ENCODE data around the gene AGAP1.
"Not testable (repeated sequence)": the region's sequence is repeated elsewhere in the genome, so short reads cannot be mapped to it uniquely, and the experiment has no call there.

Gene AGAP1

DNA sequence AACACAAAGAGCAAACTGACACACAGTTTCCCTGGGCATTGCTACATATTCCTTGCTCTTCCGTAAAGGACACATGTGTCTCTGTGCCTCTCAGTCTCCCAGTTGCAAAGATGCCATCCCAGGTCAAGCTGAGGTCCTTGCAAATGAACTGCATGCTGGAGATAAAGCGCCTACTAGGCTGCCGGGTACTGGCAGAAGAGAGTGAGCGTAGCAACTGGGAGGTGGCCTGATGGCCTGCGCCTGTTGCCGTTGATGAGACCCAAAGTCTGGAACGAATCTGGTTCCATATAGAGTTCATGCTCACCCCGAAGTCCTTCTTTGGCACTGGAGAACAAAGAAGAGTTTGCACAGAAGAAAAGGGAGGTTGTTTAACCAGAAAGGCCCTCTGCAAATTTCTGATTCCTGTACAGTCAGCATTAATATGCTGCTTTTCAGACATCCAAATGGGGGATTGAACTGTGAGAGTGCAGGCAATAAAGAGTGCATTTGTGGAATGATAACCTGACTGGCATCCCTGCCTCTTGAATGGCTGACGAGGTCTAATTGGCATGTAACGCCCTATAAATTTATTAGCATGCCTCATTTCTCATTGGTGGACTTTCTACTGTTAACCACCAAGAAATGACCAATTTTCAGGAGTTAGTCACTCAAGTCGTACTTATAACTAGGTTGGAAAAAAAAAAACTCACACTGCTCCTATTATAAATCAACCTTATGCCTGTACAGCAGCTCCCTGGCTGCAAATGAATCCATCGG is 595.6 kb downstream of the AGAP1 start:
- no peak overlapping the region for H3K4me3 ChIP-seq (ENCODE audit: low read depth, low read length)
- TF ChIP-seq, protein P1, sequence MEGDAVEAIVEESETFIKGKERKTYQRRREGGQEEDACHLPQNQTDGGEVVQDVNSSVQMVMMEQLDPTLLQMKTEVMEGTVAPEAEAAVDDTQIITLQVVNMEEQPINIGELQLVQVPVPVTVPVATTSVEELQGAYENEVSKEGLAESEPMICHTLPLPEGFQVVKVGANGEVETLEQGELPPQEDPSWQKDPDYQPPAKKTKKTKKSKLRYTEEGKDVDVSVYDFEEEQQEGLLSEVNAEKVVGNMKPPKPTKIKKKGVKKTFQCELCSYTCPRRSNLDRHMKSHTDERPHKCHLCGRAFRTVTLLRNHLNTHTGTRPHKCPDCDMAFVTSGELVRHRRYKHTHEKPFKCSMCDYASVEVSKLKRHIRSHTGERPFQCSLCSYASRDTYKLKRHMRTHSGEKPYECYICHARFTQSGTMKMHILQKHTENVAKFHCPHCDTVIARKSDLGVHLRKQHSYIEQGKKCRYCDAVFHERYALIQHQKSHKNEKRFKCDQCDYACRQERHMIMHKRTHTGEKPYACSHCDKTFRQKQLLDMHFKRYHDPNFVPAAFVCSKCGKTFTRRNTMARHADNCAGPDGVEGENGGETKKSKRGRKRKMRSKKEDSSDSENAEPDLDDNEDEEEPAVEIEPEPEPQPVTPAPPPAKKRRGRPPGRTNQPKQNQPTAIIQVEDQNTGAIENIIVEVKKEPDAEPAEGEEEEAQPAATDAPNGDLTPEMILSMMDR (conservative IDR thresholded peaks at IDR 0.05; ENCODE audit: low read depth, low read length): no peak
- no peak for DNase-seq (ENCODE audit: low read depth)

DNA sequence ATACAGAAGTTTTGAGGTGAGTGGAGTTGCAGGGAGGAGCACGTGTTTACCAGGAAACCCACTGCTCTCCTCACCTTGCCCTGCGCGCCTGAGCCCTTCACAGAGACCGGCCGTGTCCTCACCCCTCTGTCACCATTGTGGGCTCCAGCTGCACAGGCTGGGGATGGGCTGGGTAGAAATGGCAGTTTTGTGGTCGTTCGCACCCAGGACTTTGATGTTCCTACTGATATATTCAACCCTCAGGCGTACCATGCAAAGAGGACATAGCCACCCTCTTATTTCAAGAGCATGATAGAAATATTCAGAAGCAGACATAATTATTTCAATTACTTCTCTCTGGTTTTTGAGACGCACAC is 596.2 kb downstream of the AGAP1 start:
- TF ChIP-seq, protein P1 (conservative IDR thresholded peaks at IDR 0.05; ENCODE audit: low read depth, low read length): no peak
- DNase-seq (ENCODE audit: low read depth): no peak
- H3K4me3 ChIP-seq (ENCODE audit: low read depth, low read length): no peak overlapping the region

DNA sequence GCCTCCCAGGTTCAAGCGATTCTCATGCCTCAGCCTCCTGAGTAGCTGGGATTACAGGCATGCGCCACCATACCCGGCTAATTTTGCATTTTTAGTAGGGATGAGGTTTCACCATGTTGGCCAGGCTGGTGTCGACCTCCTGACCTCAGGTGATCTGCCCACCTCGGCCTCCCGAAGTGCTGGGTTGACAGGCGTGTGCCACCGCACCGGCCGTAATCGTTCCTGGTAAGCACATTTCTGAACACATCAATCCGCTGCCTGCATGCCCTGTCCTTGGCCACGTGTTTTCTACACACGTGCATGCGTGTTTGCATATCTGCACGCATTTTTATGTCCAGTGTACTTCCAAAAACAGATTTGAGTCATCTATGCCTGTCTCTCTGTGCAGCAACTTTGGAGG is 597.0 kb downstream of the AGAP1 start:
- DNase-seq (ENCODE audit: low read depth); H3K4me3 ChIP-seq (ENCODE audit: low read depth, low read length): not testable (repeated sequence)

DNA sequence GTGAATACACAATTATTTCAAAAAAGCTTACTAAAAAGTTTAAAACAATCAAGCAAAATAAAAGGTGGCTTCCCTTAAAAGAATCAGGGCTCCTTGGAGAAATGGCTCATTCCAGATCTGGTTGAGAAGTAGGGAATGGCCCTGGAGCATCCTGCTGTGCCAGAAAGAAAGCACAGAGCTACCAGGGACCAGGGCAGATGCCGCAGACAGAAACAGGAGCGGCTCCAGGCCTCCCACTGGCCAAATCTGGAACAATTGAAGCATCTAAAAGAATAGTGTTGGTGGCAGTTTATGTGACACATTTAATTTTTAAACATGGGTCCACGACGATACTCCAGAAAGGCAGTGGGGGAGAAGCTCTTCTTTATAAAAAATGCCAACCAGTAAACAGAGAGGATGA is 598.9 kb downstream of the AGAP1 start:
- H3K4me3 ChIP-seq (ENCODE audit: low read depth, low read length): no peak overlapping the region
- TF ChIP-seq, protein P1 (conservative IDR thresholded peaks at IDR 0.05; ENCODE audit: low read depth, low read length): no peak
- no peak for DNase-seq (ENCODE audit: low read depth)

DNA sequence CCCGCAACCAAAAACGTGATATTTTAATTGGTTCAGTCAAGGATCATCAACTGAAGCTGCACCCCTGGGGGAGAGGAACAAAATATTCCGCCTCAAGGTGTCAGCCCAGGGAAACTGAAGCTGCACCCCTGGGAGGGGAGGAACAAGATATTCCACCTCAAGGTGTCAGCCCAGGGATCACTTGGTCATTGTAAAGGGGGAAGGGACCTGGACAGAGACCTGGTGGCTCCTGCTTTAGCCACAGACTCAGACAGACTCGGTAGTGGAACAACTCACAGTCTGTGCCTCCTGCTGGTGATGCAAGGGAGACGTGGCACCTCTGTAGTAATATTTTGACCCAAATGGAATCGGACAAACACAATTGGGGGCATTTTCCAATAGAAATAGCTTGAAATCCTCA is 599.3 kb downstream of the AGAP1 start:
- DNase-seq (ENCODE audit: low read depth): no peak
- TF ChIP-seq, protein P1 (conservative IDR thresholded peaks at IDR 0.05; ENCODE audit: low read depth, low read length): peak; percentile 15

DNA sequence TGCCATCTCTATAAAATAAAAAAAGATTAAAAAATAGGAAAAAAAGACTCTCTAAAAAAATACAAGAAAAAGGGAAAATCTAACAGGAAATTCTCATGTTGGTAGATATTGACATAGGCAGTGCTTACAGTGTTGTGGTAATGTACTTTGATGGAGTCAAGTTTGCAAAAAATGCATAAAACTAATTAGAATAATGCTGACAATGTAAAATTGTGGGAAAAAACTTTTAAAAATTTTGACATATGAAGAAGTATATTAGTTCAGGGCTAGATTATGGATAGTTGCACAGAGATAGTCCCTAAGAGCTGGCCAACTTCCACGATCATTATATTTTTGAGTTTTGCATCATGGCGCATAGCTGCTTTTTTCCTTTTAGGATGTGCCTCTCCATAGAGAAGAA is 601.7 kb downstream of the AGAP1 start:
- DNase-seq (ENCODE audit: low read depth): no peak
- no peak overlapping the region for H3K4me3 ChIP-seq (ENCODE audit: low read depth, low read length)
- TF ChIP-seq, protein P1 (conservative IDR thresholded peaks at IDR 0.05; ENCODE audit: low read depth, low read length): no peak

More for the DNA sequence above, 599.3 kb downstream of the AGAP1 start:
- H3K4me3 ChIP-seq (ENCODE audit: low read depth, low read length): no peak overlapping the region

DNA sequence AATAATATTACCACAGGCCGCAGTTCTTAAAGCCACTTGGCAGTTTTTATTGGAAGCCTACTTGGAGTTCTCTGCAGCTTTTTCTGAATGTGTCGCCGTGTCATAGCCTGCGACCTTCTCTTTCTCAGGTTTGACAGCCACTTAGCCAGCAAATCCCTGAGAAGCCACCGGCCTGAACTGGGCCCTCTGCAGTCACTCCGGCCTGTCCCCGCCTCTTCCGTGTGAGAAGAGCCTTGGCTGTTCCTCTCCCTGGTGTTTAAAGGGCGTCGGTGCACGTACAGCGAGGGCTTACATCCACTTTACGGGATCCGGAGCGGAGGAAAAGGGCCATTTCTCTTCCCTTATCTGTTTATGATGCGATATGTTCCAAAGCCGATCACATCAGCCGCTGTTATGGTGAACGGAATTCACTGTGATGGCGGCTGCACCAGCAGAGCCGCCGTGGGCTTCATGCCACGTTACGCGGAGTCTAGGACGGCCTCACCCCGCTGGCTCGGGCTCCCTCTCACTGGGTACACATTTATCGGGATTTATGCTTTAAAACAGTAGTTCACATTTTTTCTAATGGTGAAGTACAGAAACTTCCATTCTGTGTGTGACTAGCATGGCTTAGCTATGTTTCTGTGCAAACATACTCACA is 607.6 kb downstream of the AGAP1 start:
- DNase-seq (ENCODE audit: low read depth): no peak
- no peak overlapping the region for H3K4me3 ChIP-seq (ENCODE audit: low read depth, low read length)
- TF ChIP-seq, protein P1 (conservative IDR thresholded peaks at IDR 0.05; ENCODE audit: low read depth, low read length): no peak
